Astrocyte of the cerebellum (primary cell): ENCODE results near the gene RUVBL2.

ENCODE experiments used
- DNase-seq: peaks from one replicate; pipeline ENCODE4 v3.0.0-alpha.2; 2011; ENCODE audit warnings: low read depth
- H3K4me3 ChIP-seq: 2 replicates; pipeline ENCODE4 v1.5.1; 2011; ENCODE audit warnings: mild to moderate bottlenecking, low read depth, low read length, moderate library complexity
- CTCF ChIP-seq: IDR thresholded peaks from 2 replicates; pipeline ENCODE4 v1.5.1; 2012; ENCODE audit warnings: low read length, low read depth, moderate library complexity, mild to moderate bottlenecking; ENCODE audit errors: missing control alignments
- in situ Hi-C: cut with HindIII; loops from 2 replicates; pipeline ENCODE4 v1.10.0; 2017; ENCODE audit warnings: low sequenced_read_pairs

Gene RUVBL2

DNA sequence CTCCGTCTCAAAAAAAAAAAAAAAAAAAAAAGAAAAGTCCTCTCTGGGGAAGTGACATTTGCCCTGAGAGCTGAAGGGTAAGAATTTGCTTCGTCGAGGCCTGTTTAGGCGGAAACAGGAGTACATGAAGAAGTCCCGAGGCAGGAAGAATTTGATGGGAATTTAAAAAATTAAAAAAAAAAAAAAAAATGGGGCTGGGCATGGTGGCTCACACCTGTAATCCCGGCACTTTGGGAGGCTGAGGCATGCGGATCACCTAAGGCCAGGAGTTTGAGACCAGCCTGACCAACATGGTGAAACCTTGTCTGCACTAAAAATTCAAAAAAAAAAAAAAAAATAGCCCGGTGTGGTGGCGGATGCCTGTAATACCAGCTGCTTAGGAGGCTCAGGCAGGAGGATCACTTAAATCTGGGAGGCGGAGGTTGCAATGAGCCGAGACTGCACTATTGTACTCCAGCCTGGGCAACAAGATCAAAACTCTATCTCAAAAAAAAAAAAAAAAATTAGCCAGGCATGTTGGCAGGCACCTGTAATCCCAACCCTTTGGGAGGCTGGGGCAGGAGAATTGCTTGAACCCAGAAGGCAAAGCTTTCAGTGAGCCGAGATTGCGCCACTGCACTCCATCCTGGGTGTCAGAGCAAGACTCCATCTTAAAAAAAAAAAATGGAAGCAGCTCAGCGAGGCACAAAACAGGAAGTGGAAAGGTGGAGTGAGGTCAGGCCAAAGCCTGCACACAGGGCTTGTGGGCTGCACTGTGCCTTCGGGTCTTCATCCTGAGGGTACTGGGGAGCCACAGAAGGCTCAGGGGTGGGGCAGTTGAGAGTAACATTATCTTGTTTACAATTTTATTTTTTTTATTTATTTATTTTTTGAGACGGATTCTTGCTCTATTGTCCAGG is 34.1 kb upstream of the RUVBL2 start:
- H3K4me3 ChIP-seq = no peak overlapping the region
- in situ Hi-C loops = no loop called here
- DNase-seq = no peak
- no peak for TF ChIP-seq CTCF

DNA sequence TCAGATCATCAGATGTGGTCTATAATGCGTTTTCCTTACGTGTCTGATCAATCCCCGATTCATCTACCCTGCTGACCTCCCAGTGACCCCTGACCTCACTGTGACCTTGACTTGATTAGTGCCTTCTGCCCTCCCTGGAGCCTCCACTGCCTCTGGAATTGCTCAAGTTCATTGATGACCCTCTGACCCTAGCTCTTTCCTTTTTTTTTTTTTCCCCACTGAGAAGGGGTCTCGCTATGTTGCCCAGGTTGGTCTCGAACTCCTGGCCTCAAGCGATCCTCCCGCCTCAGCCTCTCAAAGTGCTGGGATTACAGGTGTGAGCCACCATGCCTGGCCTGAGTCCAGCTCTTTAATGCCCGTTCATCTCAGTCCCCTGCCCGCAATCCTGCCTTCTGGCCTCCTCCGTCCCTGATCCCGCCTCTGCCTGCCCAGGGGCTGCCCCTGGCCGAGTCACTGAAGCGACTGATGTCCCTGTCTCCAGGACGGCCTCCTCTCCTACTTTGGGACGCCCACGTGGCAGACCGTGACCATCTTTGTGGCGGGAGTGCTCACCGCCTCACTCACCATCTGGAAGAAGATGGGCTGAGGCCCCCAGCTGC is 32.5 kb upstream of the RUVBL2 start:
- in situ Hi-C loops = no loop called here
- no peak for TF ChIP-seq CTCF
- DNase-seq = no peak
- no peak overlapping the region for H3K4me3 ChIP-seq

DNA sequence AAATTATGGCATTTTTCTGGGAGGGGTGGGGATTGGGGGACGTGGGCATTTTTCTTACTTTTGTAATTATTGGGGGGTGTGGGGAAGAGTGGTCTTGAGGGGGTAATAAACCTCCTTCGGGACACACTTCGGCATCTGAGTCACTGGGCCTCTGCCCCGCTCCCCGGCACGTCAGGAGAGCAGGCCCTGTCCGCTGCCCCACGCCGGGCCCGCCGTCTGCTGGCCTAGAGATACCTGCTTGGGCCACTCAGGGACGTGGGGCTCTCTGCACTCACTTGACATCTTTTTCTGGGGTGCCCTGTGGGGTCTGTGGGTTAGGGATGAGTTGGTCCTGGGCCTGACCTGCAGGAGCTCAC is 32.0 kb upstream of the RUVBL2 start:
- in situ Hi-C loops = no loop called here
- no peak overlapping the region for H3K4me3 ChIP-seq
- no peak for TF ChIP-seq CTCF
- DNase-seq = no peak

GRCh38 chr19:48962029-48962848 is 31.4 kb upstream of the RUVBL2 start:
- no peak for DNase-seq
- TF ChIP-seq CTCF = no peak
- in situ Hi-C loops = no loop called here
- no peak overlapping the region for H3K4me3 ChIP-seq

GRCh38 chr19:48962849-48963165 is 30.9 kb upstream of the RUVBL2 start:
- no peak for TF ChIP-seq CTCF
- no peak overlapping the region for H3K4me3 ChIP-seq
- in situ Hi-C loops = no loop called here

GRCh38 chr19:48963371-48964204 is 30.1 kb upstream of the RUVBL2 start:
- DNase-seq = no peak
- no peak overlapping the region for H3K4me3 ChIP-seq
- in situ Hi-C loops = no loop called here
- TF ChIP-seq CTCF = no peak

More at GRCh38 chr19:48962849-48963165, 30.9 kb upstream of the RUVBL2 start:
- DNase-seq = no peak
